Gastrocnemius medialis (tissue), 4 donors: Measurements from ENCODE around the gene DOCK8.

Experiments
- POLR2A ChIP-seq, 2 donors: fragments of 450-650 bp; IDR thresholded peaks; one replicate each; pipeline ENCODE4 v1.6.1; 2017; ENCODE audit warnings: antibody characterized with exemption in 2 of 2, mild to moderate bottlenecking in 2 of 2, moderate library complexity in 2 of 2
- TF ChIP-seq, protein P1 (sequence below), 5 experiments: fragments of 450-650 bp in 3 of 5; fragments of 200-600 bp in 2 of 5; sonication (generic) in 2 of 5; IDR thresholded peaks in 4 of 5; conservative IDR thresholded peaks in 1 of 5; 1 replicate in 4 of 5; 2 replicates in 1 of 5; pipeline ENCODE4 v1.5.1; 2016 to 2019; ENCODE audit warnings: antibody characterized with exemption in 5 of 5, mild to moderate bottlenecking in 3 of 5, moderate library complexity in 3 of 5

DNA sequence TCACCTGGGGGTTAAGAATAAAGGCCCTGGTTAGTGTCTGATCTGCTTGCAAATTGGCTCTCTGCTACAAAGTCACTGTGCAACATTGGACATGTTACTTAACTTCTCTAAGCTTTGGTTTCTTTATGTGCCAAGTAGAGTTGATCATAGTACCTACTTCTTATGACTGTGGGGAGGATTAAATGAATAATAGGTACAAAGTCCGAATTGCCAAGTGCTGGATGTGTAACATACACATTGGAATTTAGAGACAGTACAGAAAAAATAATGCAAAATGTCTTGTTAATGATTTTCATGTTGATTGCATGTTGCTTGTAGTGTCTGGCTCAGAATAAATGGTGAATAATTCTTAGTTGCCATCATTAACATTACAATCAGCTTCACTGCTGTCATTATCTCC lies 2.2 kb downstream of the DOCK8 start:
- TF ChIP-seq, protein P1, sequence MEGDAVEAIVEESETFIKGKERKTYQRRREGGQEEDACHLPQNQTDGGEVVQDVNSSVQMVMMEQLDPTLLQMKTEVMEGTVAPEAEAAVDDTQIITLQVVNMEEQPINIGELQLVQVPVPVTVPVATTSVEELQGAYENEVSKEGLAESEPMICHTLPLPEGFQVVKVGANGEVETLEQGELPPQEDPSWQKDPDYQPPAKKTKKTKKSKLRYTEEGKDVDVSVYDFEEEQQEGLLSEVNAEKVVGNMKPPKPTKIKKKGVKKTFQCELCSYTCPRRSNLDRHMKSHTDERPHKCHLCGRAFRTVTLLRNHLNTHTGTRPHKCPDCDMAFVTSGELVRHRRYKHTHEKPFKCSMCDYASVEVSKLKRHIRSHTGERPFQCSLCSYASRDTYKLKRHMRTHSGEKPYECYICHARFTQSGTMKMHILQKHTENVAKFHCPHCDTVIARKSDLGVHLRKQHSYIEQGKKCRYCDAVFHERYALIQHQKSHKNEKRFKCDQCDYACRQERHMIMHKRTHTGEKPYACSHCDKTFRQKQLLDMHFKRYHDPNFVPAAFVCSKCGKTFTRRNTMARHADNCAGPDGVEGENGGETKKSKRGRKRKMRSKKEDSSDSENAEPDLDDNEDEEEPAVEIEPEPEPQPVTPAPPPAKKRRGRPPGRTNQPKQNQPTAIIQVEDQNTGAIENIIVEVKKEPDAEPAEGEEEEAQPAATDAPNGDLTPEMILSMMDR (IDR thresholded peaks at IDR 0.05 in 4 of 5, conservative IDR thresholded peaks at IDR 0.05 in 1 of 5) = no peak
- TF ChIP-seq POLR2A (IDR thresholded peaks at IDR 0.05) = no peak
